Activated T-helper 2 cell treated with anti-CD3 and anti-CD28 coated beads, Interferon-gamma antibody, Interleukin-2, Interleukin-4, amounts not matched to agents 10 μg/mL and 5 μg/mL and 100 μg/mL, durations not matched to agents 14 hours and 24 hours and 36 hours (primary cell): ENCODE measurements around the gene BACE1-AS. TPM values are rescaled to one million over a fixed set of nuclear protein-coding genes. Genes with fewer than 3 reads are reported as not detected.
"Not testable (repeated sequence)": the region's sequence is repeated elsewhere in the genome, so short reads cannot be mapped to it uniquely, and the experiment has no call there.

ENCODE experiments used
- DNase-seq: peaks from one replicate; pipeline ENCODE4 v3.0.0; 2021; ENCODE audit warnings: low spot score
- H3K27ac Mint-ChIP-seq: one replicate; pipeline ENCODE4 v1.8.0; 2021; ENCODE audit warnings: mixed read lengths
- H3K27me3 Mint-ChIP-seq: one replicate; pipeline ENCODE4 v1.8.0; 2021; ENCODE audit warnings: low read depth, mixed read lengths
- H3K36me3 Mint-ChIP-seq: one replicate; pipeline ENCODE4 v1.8.0; 2021; ENCODE audit warnings: low read depth, mixed read lengths
- H3K4me1 Mint-ChIP-seq: one replicate; pipeline ENCODE4 v1.8.0; 2021; ENCODE audit warnings: low read depth, mixed read lengths
- H3K4me3 Mint-ChIP-seq: one replicate; pipeline ENCODE4 v1.8.0; 2021; ENCODE audit warnings: low read depth, mild to moderate bottlenecking, moderate library complexity, mixed read lengths
- H3K9me3 Mint-ChIP-seq: one replicate; pipeline ENCODE4 v1.8.0; 2021; ENCODE audit warnings: mixed read lengths
- intact Hi-C: fragments of 100-400 bp; cut with micrococcal nuclease; formaldehyde crosslinking; loops from one replicate; pipeline ENCODE4 v1.15.1; 2023
- total RNA-seq: library from RNA; stranded (reverse); gene quantifications from 2 replicates; pipeline ENCODE4 v1.2.3, GENCODE V29; 2022

The BACE1-AS gene
- total RNA-seq, 1 donor from 2014 or later, result 4.6 TPM

DNA sequence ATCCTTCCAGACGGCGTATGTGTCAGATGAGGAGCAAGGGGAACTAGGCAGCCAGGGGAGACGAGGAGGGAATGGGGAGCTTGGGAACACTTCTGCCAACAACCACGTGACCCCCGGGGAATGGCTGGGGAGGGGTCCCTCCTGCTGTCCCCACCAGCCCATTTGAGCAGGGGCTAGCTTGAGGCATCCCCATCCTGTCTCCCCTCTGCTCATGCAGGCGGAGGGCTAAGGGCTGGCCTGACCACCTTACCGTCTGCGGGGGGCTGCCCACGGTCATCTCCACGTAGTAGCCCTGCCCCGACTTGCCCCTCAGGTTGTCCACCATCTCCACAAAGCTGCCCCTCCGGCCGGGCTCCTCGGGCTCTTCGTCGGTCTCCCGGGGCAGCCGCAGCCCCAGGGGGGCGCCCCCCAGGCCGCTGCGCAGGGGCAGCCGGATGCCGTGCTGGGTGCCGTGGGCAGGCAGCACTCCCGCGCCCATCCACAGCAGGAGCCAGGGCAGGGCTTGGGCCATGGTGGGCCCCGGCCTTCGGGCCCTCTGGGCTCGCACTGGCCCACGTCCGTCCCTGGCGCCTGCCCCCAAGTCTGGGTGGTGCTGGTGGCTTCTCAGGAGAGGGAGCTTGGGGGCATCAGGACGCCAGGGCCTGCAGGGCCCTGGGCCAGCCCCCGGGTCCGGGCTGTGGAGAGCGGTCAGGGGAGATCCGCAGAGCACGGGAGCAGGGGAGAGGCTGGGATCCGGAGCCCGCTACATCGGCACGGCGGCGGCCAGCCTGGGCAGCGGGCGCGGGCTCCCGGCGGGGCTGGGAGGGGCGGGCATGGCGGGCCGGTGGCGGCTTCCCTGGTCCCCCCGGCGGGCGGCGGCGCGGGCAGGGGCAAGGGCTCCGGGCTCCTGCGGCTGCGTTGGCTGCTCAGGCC is 24.4 kb downstream of the BACE1-AS start:
- H3K9me3 Mint-ChIP-seq, result no peaks in the 10 kb centered on the region
- no peaks in the 10 kb centered on the region for H3K36me3 Mint-ChIP-seq
- no peak for DNase-seq
- H3K4me3 Mint-ChIP-seq, result peak overlapping the region; percentile 70
- peaks cover 4% of the 10 kb centered on the region for H3K4me1 Mint-ChIP-seq
- peaks cover 58% of the 10 kb centered on the region for H3K27me3 Mint-ChIP-seq
- intact Hi-C loops, result loop anchor here (1.0 kb wide), 1 partner anchor 12 kb away; the partner anchor contains the start of gene CEP164
- H3K27ac Mint-ChIP-seq, result no peak overlapping the region

DNA sequence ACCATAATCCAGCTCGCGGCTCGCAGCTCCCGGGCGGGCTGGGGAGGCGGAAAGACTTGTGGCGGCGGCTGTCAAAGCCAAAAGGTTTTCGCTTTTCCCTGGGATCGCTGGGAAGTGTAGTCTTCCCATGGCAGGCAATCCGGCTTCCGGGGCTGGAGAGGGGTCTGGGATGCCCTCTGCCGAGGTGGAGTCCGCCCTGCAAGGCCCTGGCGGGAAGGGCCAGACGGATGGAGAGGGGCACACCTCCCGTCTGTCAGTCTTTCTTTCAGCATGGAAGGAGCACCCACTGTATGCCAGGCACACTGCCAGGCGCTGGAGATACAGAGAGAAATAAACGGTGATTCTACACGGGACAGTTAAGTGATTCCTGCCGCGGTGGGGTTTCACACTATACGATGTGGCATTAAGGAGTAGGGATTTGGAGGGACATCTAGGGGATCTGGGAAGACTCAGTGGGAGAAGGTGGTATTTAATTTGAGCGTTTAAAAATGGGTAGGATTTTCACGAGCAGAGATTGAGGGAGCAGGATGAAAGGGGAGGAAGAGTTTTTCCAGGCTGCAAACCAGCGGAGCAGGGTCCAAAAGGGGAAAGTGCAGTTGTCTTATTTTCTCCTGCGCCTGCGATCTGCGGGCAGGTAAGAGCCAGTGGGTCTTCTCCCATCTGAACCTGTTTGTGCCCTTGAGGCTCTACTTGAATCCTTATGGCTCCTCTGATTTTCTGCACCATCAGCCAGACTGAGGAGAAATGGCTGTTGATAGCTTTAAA is 25.2 kb downstream of the BACE1-AS start, which contains the start of gene BACE1:
BACE1 (minus strand) TSS at position 60 of the 765 bp plus-strand sequence. CDS start 461 bp downstream, outside the sequence.
- peaks cover 59% of the 10 kb centered on the region for H3K27me3 Mint-ChIP-seq
- H3K27ac Mint-ChIP-seq, result no peak within 1 kb of the TSS
- no peaks in the 10 kb centered on the region for H3K36me3 Mint-ChIP-seq
- no peaks in the 10 kb centered on the region for H3K9me3 Mint-ChIP-seq
- peak within 1 kb of the TSS; percentile 70 for H3K4me3 Mint-ChIP-seq
- intact Hi-C loops, result loop anchor here (1.0 kb wide), 1 partner anchor 11 kb away; the partner anchor contains the start of gene CEP164
- no peak for DNase-seq
- H3K4me1 Mint-ChIP-seq, result peaks cover 4% of the 10 kb centered on the region

GRCh38 chr11:117318738-117319137 is 27.6 kb downstream of the BACE1-AS start:
- H3K27me3 Mint-ChIP-seq, result peaks cover 50% of the 10 kb centered on the region

GRCh38 chr11:117319214-117319840 is 28.2 kb downstream of the BACE1-AS start:
- intact Hi-C loops, result no loop called here
- Mint-ChIP-seq H3K4me3 (no peak overlapping the region), H3K27ac (no peak overlapping the region), H3K9me3 (no peaks in the 10 kb centered on the region), H3K36me3 (no peaks in the 10 kb centered on the region), H3K4me1 (peaks cover 4% of the 10 kb centered on the region), H3K27me3 (peaks cover 44% of the 10 kb centered on the region)
- DNase-seq, result no peak

More at GRCh38 chr11:117318738-117319137, 27.6 kb downstream of the BACE1-AS start:
- Mint-ChIP-seq H3K36me3 (no peaks in the 10 kb centered on the region), H3K4me3 (no peak overlapping the region), H3K4me1 (peaks cover 4% of the 10 kb centered on the region), H3K9me3 (no peaks in the 10 kb centered on the region), H3K27ac (no peak overlapping the region)
- intact Hi-C loops, result no loop called here
- no peak for DNase-seq

- not testable (repeated sequence) for H3K4me1 Mint-ChIP-seq, H3K4me3 Mint-ChIP-seq, DNase-seq, H3K27me3 Mint-ChIP-seq, H3K9me3 Mint-ChIP-seq, H3K36me3 Mint-ChIP-seq, H3K27ac Mint-ChIP-seq
- intact Hi-C loops, result loop anchor here (1.0 to 2.0 kb wide), 2 partner anchors 11 to 96 kb away; partner anchors contain the start of gene BACE1
Observed at GRCh38 chr11:117327255-117327566, 36.1 kb downstream of the BACE1-AS start.

GRCh38 chr11:117327567-117328374 is 36.6 kb downstream of the BACE1-AS start, which contains the start of gene CEP164:
Gene CEP164 (plus strand): TSS chr11:117327854. CDS start chr11:117338587, 10,733 bp downstream.
- peak; percentile 95 for DNase-seq
- Mint-ChIP-seq H3K36me3 (no peaks in the 10 kb centered on the region), H3K27ac (peak within 1 kb of the TSS; percentile 56), H3K4me1 (peaks cover 8% of the 10 kb centered on the region), H3K9me3 (no peaks in the 10 kb centered on the region), H3K4me3 (peak within 1 kb of the TSS; percentile 60), H3K27me3 (peaks cover 4% of the 10 kb centered on the region)
- intact Hi-C loops, result loop anchor here (1.0 to 2.0 kb wide), 2 partner anchors 11 to 97 kb away; partner anchors contain the start of gene BACE1

DNA sequence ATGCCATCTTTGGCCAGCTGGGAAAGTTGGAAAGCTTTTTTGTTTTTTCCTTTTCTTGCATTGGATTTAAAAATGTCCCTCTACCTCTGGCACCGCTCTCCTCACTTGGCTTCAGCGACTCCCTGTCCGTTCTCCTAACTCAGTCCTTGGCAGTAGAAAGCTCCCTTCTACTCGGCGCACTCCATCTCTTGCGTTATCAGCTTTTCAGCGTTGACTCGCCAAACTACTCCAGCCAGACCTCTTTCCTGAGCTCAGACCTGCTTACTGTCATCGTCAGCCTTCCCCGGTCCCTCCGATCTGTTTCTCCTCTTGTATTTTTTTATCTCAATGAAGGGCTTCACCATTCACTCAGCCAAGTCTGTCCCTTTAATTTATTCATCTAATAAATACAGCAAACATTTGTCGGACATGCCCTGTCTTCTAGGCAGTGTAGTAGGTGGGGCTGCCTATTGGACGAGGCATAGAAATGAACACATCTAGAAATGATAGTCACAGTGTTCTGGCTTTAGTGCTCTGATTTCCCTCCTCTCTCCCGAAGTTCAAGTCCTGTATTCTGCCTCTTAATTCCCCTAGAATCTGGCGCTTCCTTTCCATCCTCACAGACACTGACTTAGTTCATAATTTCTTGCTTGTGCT is 37.3 kb downstream of the BACE1-AS start:
- Mint-ChIP-seq H3K27ac (no peak overlapping the region), H3K27me3 (no peaks in the 10 kb centered on the region), H3K9me3 (no peaks in the 10 kb centered on the region), H3K4me3 (no peak overlapping the region), H3K4me1 (peaks cover 8% of the 10 kb centered on the region), H3K36me3 (no peaks in the 10 kb centered on the region)
- intact Hi-C loops, result no loop called here
- DNase-seq, result no peak

DNA sequence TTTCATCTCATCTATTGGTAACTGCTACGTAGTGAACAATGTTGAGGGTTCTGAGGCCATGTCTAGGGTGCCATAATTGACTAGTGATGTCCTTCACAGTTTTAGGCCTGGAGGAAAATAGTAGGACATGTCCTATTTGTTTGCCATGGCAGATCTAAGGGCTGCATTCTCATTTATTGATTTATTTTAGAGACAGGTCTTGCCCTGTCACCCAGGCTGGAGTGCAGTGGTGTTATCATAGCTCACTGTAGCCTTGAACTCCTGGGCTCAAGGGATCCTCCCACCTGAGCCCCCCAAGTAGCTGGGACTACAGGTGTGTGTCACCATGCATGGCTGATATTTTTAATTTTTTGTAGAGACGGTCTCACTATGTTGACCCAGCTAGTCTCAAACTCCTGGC is 41.7 kb downstream of the BACE1-AS start:
- H3K4me3 Mint-ChIP-seq, result no peak overlapping the region
- peaks cover 6% of the 10 kb centered on the region for H3K4me1 Mint-ChIP-seq
- peaks cover 2% of the 10 kb centered on the region for H3K36me3 Mint-ChIP-seq
- H3K27me3 Mint-ChIP-seq, result no peaks in the 10 kb centered on the region
- H3K27ac Mint-ChIP-seq, result no peak overlapping the region
- DNase-seq, result no peak
- intact Hi-C loops, result no loop called here
- H3K9me3 Mint-ChIP-seq, result no peaks in the 10 kb centered on the region

- Mint-ChIP-seq H3K4me1 (peaks cover 6% of the 10 kb centered on the region), H3K27ac (no peak overlapping the region), H3K27me3 (no peaks in the 10 kb centered on the region), H3K4me3 (no peak overlapping the region), H3K9me3 (no peaks in the 10 kb centered on the region), H3K36me3 (peaks cover 6% of the 10 kb centered on the region)
- intact Hi-C loops, result no loop called here
- no peak for DNase-seq
Observed at GRCh38 chr11:117333917-117334316, 42.8 kb downstream of the BACE1-AS start.

- Mint-ChIP-seq H3K36me3 (peaks cover 9% of the 10 kb centered on the region), H3K4me3 (no peak overlapping the region), H3K4me1 (peaks cover 6% of the 10 kb centered on the region), H3K27me3 (no peaks in the 10 kb centered on the region), H3K27ac (no peak overlapping the region), H3K9me3 (no peaks in the 10 kb centered on the region)
- intact Hi-C loops, result no loop called here
- no peak for DNase-seq
Observed at GRCh38 chr11:117334896-117335295, 43.8 kb downstream of the BACE1-AS start.

DNA sequence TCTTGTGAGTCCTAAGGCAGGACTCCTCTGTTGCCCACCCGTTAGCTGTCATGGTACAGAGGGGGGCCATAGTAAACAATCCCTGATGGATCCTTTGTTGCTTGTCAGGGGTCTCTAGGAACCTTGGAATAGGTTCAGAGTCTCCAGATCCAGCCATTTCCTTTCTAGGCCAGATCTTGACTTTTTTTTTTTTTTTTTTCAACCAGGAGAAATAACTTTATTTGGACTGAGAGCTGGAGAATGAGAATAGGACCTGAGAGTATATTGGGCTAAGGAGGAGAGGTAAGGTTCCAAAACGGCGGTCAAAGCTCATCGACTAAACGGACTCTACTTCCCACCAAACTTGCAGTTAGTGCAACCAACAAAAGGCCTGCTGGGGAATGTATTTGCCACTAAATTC is 44.3 kb downstream of the BACE1-AS start:
- Mint-ChIP-seq H3K4me1 (peaks cover 3% of the 10 kb centered on the region), H3K36me3 (peaks cover 9% of the 10 kb centered on the region), H3K27me3 (no peaks in the 10 kb centered on the region), H3K4me3 (no peak overlapping the region), H3K9me3 (no peaks in the 10 kb centered on the region), H3K27ac (no peak overlapping the region)
- intact Hi-C loops, result no loop called here
- no peak for DNase-seq
